ENCODE results near the gene SLC12A5.

The SLC12A5 gene

GRCh38 chr20:46000262-46000996 is 28.6 kb upstream of the SLC12A5 start:
- TF ChIP-seq CTCF (IDR thresholded peaks at IDR 0.05; ENCODE audit: low read length, missing control alignments), result no peak
- no peak overlapping the region for H3K4me3 ChIP-seq (replicated peaks; ENCODE audit: low read depth, low read length)
- no peak for DNase-seq (ENCODE audit: low read depth)

GRCh38 chr20:46001498-46001897 is 27.5 kb upstream of the SLC12A5 start:
- no peak for DNase-seq (ENCODE audit: low read depth)
- TF ChIP-seq CTCF (IDR thresholded peaks at IDR 0.05; ENCODE audit: low read length, missing control alignments), result no peak
- H3K4me3 ChIP-seq (replicated peaks; ENCODE audit: low read depth, low read length), result no peak overlapping the region

- no peak for DNase-seq (ENCODE audit: low read depth)
- no peak for TF ChIP-seq CTCF (IDR thresholded peaks at IDR 0.05; ENCODE audit: low read length, missing control alignments)
- no peak overlapping the region for H3K4me3 ChIP-seq (replicated peaks; ENCODE audit: low read depth, low read length)
Observed at GRCh38 chr20:46002008-46002407, 27.0 kb upstream of the SLC12A5 start.

GRCh38 chr20:46004187-46004586 is 24.8 kb upstream of the SLC12A5 start:
- no peak for TF ChIP-seq CTCF (IDR thresholded peaks at IDR 0.05; ENCODE audit: low read length, missing control alignments)
- no peak for DNase-seq (ENCODE audit: low read depth)
- no peak overlapping the region for H3K4me3 ChIP-seq (replicated peaks; ENCODE audit: low read depth, low read length)

- H3K4me3 ChIP-seq (replicated peaks; ENCODE audit: low read depth, low read length), result no peak overlapping the region
- DNase-seq (ENCODE audit: low read depth), result no peak
- TF ChIP-seq CTCF (IDR thresholded peaks at IDR 0.05; ENCODE audit: low read length, missing control alignments), result no peak
Observed at GRCh38 chr20:46004889-46005473, 24.0 kb upstream of the SLC12A5 start.

GRCh38 chr20:46006022-46006705 is 22.9 kb upstream of the SLC12A5 start:
- DNase-seq (ENCODE audit: low read depth), result no peak
- H3K4me3 ChIP-seq (replicated peaks; ENCODE audit: low read depth, low read length), result no peak overlapping the region
- TF ChIP-seq CTCF (IDR thresholded peaks at IDR 0.05; ENCODE audit: low read length, missing control alignments), result no peak
